ENCODE results near the gene TNRC6C.
"Not testable (repeated sequence)": the region's sequence is repeated elsewhere in the genome, so short reads cannot be mapped to it uniquely, and the experiment has no call there.

Gene TNRC6C

GRCh38 chr17:77963441-77963840 is 4.9 kb downstream of the TNRC6C start:
- Histone ChIP-seq H3K4me3 (no peak overlapping the region), H3K27ac (no peak overlapping the region)
- TF ChIP-seq CTCF (IDR thresholded peaks at IDR 0.05) = no peak
- no peak for DNase-seq (ENCODE audit: low spot score)

GRCh38 chr17:77965352-77965751 is 6.8 kb downstream of the TNRC6C start:
- H3K27ac ChIP-seq = no peak overlapping the region
- DNase-seq (ENCODE audit: low spot score) = no peak
- H3K4me3 ChIP-seq = no peak overlapping the region
- no peak for TF ChIP-seq CTCF (IDR thresholded peaks at IDR 0.05)

- no peak for DNase-seq (ENCODE audit: low spot score)
- TF ChIP-seq CTCF (IDR thresholded peaks at IDR 0.05) = no peak
- no peak overlapping the region for H3K4me3 ChIP-seq
- no peak overlapping the region for H3K27ac ChIP-seq
Observed at GRCh38 chr17:77966476-77966875, 8.0 kb downstream of the TNRC6C start.

- Histone ChIP-seq H3K4me3 (no peak overlapping the region), H3K27ac (no peak overlapping the region)
- TF ChIP-seq CTCF (IDR thresholded peaks at IDR 0.05) = no peak
- no peak for DNase-seq (ENCODE audit: low spot score)
Observed at GRCh38 chr17:77968788-77969187, 10.3 kb downstream of the TNRC6C start.

GRCh38 chr17:77972271-77972670 is 13.8 kb downstream of the TNRC6C start:
- not testable (repeated sequence) for DNase-seq (ENCODE audit: low spot score); H3K27ac ChIP-seq; H3K4me3 ChIP-seq

- H3K4me3 ChIP-seq = no peak overlapping the region
- DNase-seq (ENCODE audit: low spot score) = no peak
- no peak overlapping the region for H3K27ac ChIP-seq
- no peak for TF ChIP-seq CTCF (IDR thresholded peaks at IDR 0.05)
Observed at GRCh38 chr17:77973953-77974352, 15.4 kb downstream of the TNRC6C start.

- DNase-seq (ENCODE audit: low spot score) = no peak
- no peak for TF ChIP-seq CTCF (IDR thresholded peaks at IDR 0.05)
- Histone ChIP-seq H3K27ac (no peak overlapping the region), H3K4me3 (no peak overlapping the region)
Observed at GRCh38 chr17:77974396-77974795, 15.9 kb downstream of the TNRC6C start.

GRCh38 chr17:77982430-77982829 is 23.9 kb downstream of the TNRC6C start:
- DNase-seq (ENCODE audit: low spot score); H3K27ac ChIP-seq; H3K4me3 ChIP-seq: not testable (repeated sequence)

Data from coronary artery (tissue), 2 donors.